GM12878 (cell line): ENCODE measurements around the gene EDARADD. TPM values are rescaled to one million over a fixed set of nuclear protein-coding genes. Genes with fewer than 3 reads are reported as not detected.

Source experiments
- BCL3 ChIP-seq: IDR thresholded peaks from 2 replicates; pipeline ENCODE4 v1.6.1; 2011; ENCODE audit warnings: borderline replicate concordance, low read depth, mild to moderate bottlenecking, moderate library complexity, low read length; ENCODE audit not compliant: insufficient read depth, poor library complexity, severe bottlenecking
- CHD2 ChIP-seq: IDR thresholded peaks from 2 replicates; pipeline ENCODE4 v1.6.1; 2011; ENCODE audit warnings: low read depth, low read length, improper control_type of control experiment, borderline replicate concordance
- CREB1 ChIP-seq: IDR thresholded peaks from 2 replicates; pipeline ENCODE4 v1.6.1; 2012; ENCODE audit warnings: low read depth, mild to moderate bottlenecking, inconsistent platforms
- CTCF ChIP-seq, 3 experiments: IDR thresholded peaks in 2 of 3; conservative IDR thresholded peaks in 1 of 3; 2 replicates each; pipeline ENCODE4 v1.5.1; 2011; ENCODE audit warnings: low read depth in 3 of 3, low read length in 3 of 3, mild to moderate bottlenecking in 3 of 3, control low read depth in 2 of 3, moderate library complexity in 2 of 3, inconsistent platforms in 1 of 3, mixed read lengths in 1 of 3; ENCODE audit not compliant: control insufficient read depth in 2 of 3, insufficient read depth in 1 of 3; ENCODE audit errors: extremely low read depth in 1 of 3
- ELK1 ChIP-seq: IDR thresholded peaks from 2 replicates; pipeline ENCODE4 v1.6.1; 2012; ENCODE audit warnings: low read depth, low read length, improper control_type of control experiment
- HDAC2 ChIP-seq: fragments of 200-600 bp; sonication (generic); IDR thresholded peaks from 2 replicates; pipeline ENCODE4 v1.6.1; 2017
- IKZF1 ChIP-seq: fragments of 450-650 bp; conservative IDR thresholded peaks from 2 replicates; pipeline ENCODE4 v1.6.1; 2017; ENCODE audit warnings: antibody characterized with exemption, mild to moderate bottlenecking
- JUND ChIP-seq: IDR thresholded peaks from 2 replicates; pipeline ENCODE4 v1.6.1; 2012; ENCODE audit warnings: low read depth, mild to moderate bottlenecking, low read length, improper control_type of control experiment, moderate library complexity
- KAT2A ChIP-seq: conservative IDR thresholded peaks from 2 replicates; pipeline ENCODE4 v1.6.1; 2011; ENCODE audit warnings: low read depth, low read length; ENCODE audit not compliant: control insufficient read depth
- MEF2A ChIP-seq: IDR thresholded peaks from 2 replicates; pipeline ENCODE4 v1.6.1; 2011; ENCODE audit warnings: low read depth, mild to moderate bottlenecking, low read length, moderate library complexity; ENCODE audit not compliant: insufficient read depth
- MTA3 ChIP-seq: IDR thresholded peaks from 2 replicates; pipeline ENCODE4 v1.6.1; 2012; ENCODE audit warnings: low read length, inconsistent platforms, borderline replicate concordance
- MYC ChIP-seq: IDR thresholded peaks from 2 replicates; pipeline ENCODE4 v1.6.1; 2011; ENCODE audit warnings: mild to moderate bottlenecking, low read length, moderate library complexity, inconsistent platforms; ENCODE audit not compliant: insufficient read depth, insufficient replicate concordance, insufficient read length, severe bottlenecking
- SMAD1 ChIP-seq: fragments of 450-650 bp; IDR thresholded peaks from 2 replicates; pipeline ENCODE4 v1.6.1; 2018; ENCODE audit warnings: mild to moderate bottlenecking, low read depth; ENCODE audit not compliant: partially characterized antibody
- TAF1 ChIP-seq: IDR thresholded peaks from 2 replicates; pipeline ENCODE4 v1.6.1; 2011; ENCODE audit warnings: mild to moderate bottlenecking, low read depth, low read length, borderline replicate concordance
- ZBTB4 ChIP-seq: fragments of 450-650 bp; formaldehyde crosslinking; IDR thresholded peaks from 2 replicates; pipeline ENCODE4 v1.4.0; 2022; ENCODE audit warnings: mild to moderate bottlenecking, moderate library complexity
- ZNF24 ChIP-seq: fragments of 450-650 bp; IDR thresholded peaks from 2 replicates; pipeline ENCODE4 v1.6.1; 2017; ENCODE audit warnings: antibody characterized with exemption, mild to moderate bottlenecking
- ZNF687 ChIP-seq: fragments of 450-650 bp; IDR thresholded peaks from 2 replicates; pipeline ENCODE4 v1.6.1; 2017; ENCODE audit warnings: mild to moderate bottlenecking, moderate library complexity
- polyA plus RNA-seq, 11 experiments: library from polyadenylated mRNA; depleted of rRNA in 4 of 11; unstranded in 6 of 11; stranded (reverse) in 5 of 11; fragments of >200 nt; fragmentation: Nextera tagmentation in 4 of 11; fragmentation: Illumina TruSeq in 1 of 11; extraction: Ambion mirVana in 4 of 11; extraction: Trizol in 1 of 11; gene quantifications; 1 replicate in 1 of 11; 2 replicates in 10 of 11; pipeline versions ENCODE4 v1.2.1 to v1.2.3, GENCODE V29; 2011 to 2016; ENCODE audit warnings: inconsistent platforms in 2 of 11, missing spikeins in 2 of 11, low read depth in 1 of 11
- total RNA-seq, 4 experiments: library from RNA; depleted of rRNA in 3 of 4; stranded (reverse); fragments of >200 nt in 3 of 4; fragmentation: Illumina TruSeq in 1 of 4; extraction: Trizol in 1 of 4; gene quantifications; 2 replicates each; pipeline versions ENCODE4 v1.2.1 to v1.2.3, GENCODE V29; 2013 to 2021

EDARADD gene
- total and polyA plus RNA-seq, 10 of the 15 experiments (the other 5 are each of a cell fraction or from before 2014, with no cell fraction given), result 0.58 to 6.1 (median 4.7) TPM

GRCh38 chr1:236429715-236430274 lies 35.7 kb downstream of the EDARADD start (continued):
- TF ChIP-seq MYC, result no peak
- no peak for TF ChIP-seq HDAC2
- no peak for TF ChIP-seq MTA3
- no peak for TF ChIP-seq CHD2
- 0 out of 2 replicates have a peak, but pooled peaks have one; percentile 26 for TF ChIP-seq IKZF1
- no peak for TF ChIP-seq ZNF687
- TF ChIP-seq KAT2A, result no peak
- TF ChIP-seq ELK1, result no peak
- no peak for TF ChIP-seq CREB1
- no peak for TF ChIP-seq JUND
- TF ChIP-seq SMAD1, result no peak
- peak; percentile 47; the same call in 1 of the 2 replicates for TF ChIP-seq ZNF24
- TF ChIP-seq MEF2A, result no peak
- no peak for TF ChIP-seq BCL3
- no peak for TF ChIP-seq CTCF (IDR thresholded peaks at IDR 0.05 in 2 of 3, conservative IDR thresholded peaks at IDR 0.05 in 1 of 3; ENCODE audit: control insufficient read depth in 2 of 3, extremely low read depth in 1 of 3, insufficient read depth in 1 of 3, low read depth in 3 of 3, low read length in 3 of 3)
- TF ChIP-seq TAF1, result no peak
- TF ChIP-seq ZBTB4 (CRISPR knock-in tag), result no peak
